H9 (cell line): ENCODE results near the gene DLX5. TPM values are rescaled to one million over a fixed set of nuclear protein-coding genes. Genes with fewer than 3 reads are reported as not detected.

ENCODE experiments used
- DNase-seq: peaks from one replicate; pipeline ENCODE4 v3.0.0-alpha.2; 2017
- H2AFZ ChIP-seq: one replicate; pipeline ENCODE4 v1.6.1; 2013; ENCODE audit warnings: mild to moderate bottlenecking, low read length, control low read depth, moderate library complexity
- H2AK5ac ChIP-seq: 2 replicates; pipeline ENCODE4 v1.6.1; 2013; ENCODE audit warnings: low read length, control low read depth, mixed read lengths; ENCODE audit not compliant: insufficient read length
- H2BK120ac ChIP-seq: one replicate; pipeline ENCODE4 v1.6.1; 2013; ENCODE audit warnings: low read depth, mild to moderate bottlenecking, low read length, control low read depth, inconsistent platforms; ENCODE audit not compliant: poor library complexity, severe bottlenecking
- H2BK12ac ChIP-seq: 2 replicates; pipeline ENCODE4 v1.6.1; 2013; ENCODE audit warnings: low read length, control low read depth, mixed read lengths, low read depth; ENCODE audit not compliant: insufficient read length
- H2BK15ac ChIP-seq: 2 replicates; pipeline ENCODE4 v1.6.1; 2013; ENCODE audit warnings: low read depth, low read length, control low read depth
- H2BK20ac ChIP-seq: one replicate; pipeline ENCODE4 v1.6.1; 2013; ENCODE audit warnings: low read depth, mild to moderate bottlenecking, low read length, control low read depth, inconsistent platforms; ENCODE audit not compliant: poor library complexity, severe bottlenecking
- H2BK5ac ChIP-seq: 2 replicates; pipeline ENCODE4 v1.6.1; 2013; ENCODE audit warnings: low read length, control low read depth, mixed read lengths; ENCODE audit not compliant: insufficient read length
- H3K14ac ChIP-seq: 2 replicates; pipeline ENCODE4 v1.6.1; 2013; ENCODE audit warnings: low read length, control low read depth; ENCODE audit not compliant: insufficient read depth
- H3K18ac ChIP-seq: 2 replicates; pipeline ENCODE4 v1.6.1; 2013; ENCODE audit warnings: low read depth, mild to moderate bottlenecking, mixed read lengths, low read length, control low read depth; ENCODE audit not compliant: insufficient read length
- H3K23ac ChIP-seq: 2 replicates; pipeline ENCODE4 v1.6.1; 2013; ENCODE audit warnings: low read length, control low read depth, mixed read lengths, low read depth; ENCODE audit not compliant: insufficient read length
- H3K23me2 ChIP-seq: 2 replicates; pipeline ENCODE4 v1.6.1; 2013; ENCODE audit warnings: low read depth, mild to moderate bottlenecking, mixed read lengths, low read length, control low read depth; ENCODE audit not compliant: insufficient read length, poor library complexity, severe bottlenecking
- H3K27ac ChIP-seq: 2 replicates; pipeline ENCODE4 v1.5.1; 2013; ENCODE audit warnings: low read length, control low read depth, mixed read lengths, low read depth; ENCODE audit not compliant: insufficient read length
- H3K27me3 ChIP-seq: 2 replicates; pipeline ENCODE4 v1.6.1; 2013; ENCODE audit warnings: low read length, control low read depth, inconsistent platforms; ENCODE audit not compliant: insufficient read depth
- H3K4ac ChIP-seq: 2 replicates; pipeline ENCODE4 v1.6.1; 2013; ENCODE audit warnings: low read depth, mild to moderate bottlenecking, control low read depth, inconsistent platforms, low read length, moderate library complexity
- H3K4me1 ChIP-seq: 2 replicates; pipeline ENCODE4 v1.6.1; 2013; ENCODE audit warnings: low read length, control low read depth, inconsistent platforms; ENCODE audit not compliant: insufficient read depth
- H3K4me2 ChIP-seq: 2 replicates; pipeline ENCODE4 v1.6.1; 2013; ENCODE audit warnings: low read length, control low read depth, mixed read lengths; ENCODE audit not compliant: insufficient read length, insufficient read depth
- H3K56ac ChIP-seq: 2 replicates; pipeline ENCODE4 v1.6.1; 2013; ENCODE audit warnings: low read depth, mild to moderate bottlenecking, mixed read lengths, low read length, control low read depth; ENCODE audit not compliant: insufficient read length
- H3K79me1 ChIP-seq: 2 replicates; pipeline ENCODE4 v1.6.1; 2013; ENCODE audit warnings: low read depth, mild to moderate bottlenecking, moderate library complexity, low read length, control low read depth, inconsistent platforms; ENCODE audit not compliant: insufficient read depth, poor library complexity, severe bottlenecking
- H3K79me2 ChIP-seq: 2 replicates; pipeline ENCODE4 v1.6.1; 2013; ENCODE audit warnings: low read length, control low read depth, inconsistent platforms; ENCODE audit not compliant: insufficient read depth
- H3K9ac ChIP-seq: 2 replicates; pipeline ENCODE4 v1.6.1; 2013; ENCODE audit warnings: low read length, control low read depth, mixed read lengths; ENCODE audit not compliant: insufficient read length; ENCODE audit errors: extremely low read depth
- H3K9me3 ChIP-seq: one replicate; pipeline ENCODE4 v1.6.1; 2013; ENCODE audit warnings: low read depth, low read length, inconsistent platforms; ENCODE audit not compliant: control insufficient read depth
- H3T11ph ChIP-seq: one replicate; pipeline ENCODE4 v1.6.1; 2013; ENCODE audit warnings: mild to moderate bottlenecking, low read length, control low read depth, inconsistent platforms
- H4K20me1 ChIP-seq: one replicate; pipeline ENCODE4 v1.6.1; 2013; ENCODE audit not compliant: control insufficient read depth, insufficient read length, insufficient read depth
- H4K5ac ChIP-seq: 2 replicates; pipeline ENCODE4 v1.6.1; 2013; ENCODE audit warnings: low read depth, mild to moderate bottlenecking, mixed read lengths, low read length, control low read depth; ENCODE audit not compliant: insufficient read length
- H4K8ac ChIP-seq: replicated peaks from 2 replicates; pipeline ENCODE4 v1.6.1; 2013; ENCODE audit warnings: low read length, control low read depth, mixed read lengths, low read depth; ENCODE audit not compliant: insufficient read length
- H4K91ac ChIP-seq: 2 replicates; pipeline ENCODE4 v1.6.1; 2013; ENCODE audit warnings: low read depth, mild to moderate bottlenecking, moderate library complexity, mixed read lengths, low read length, control low read depth; ENCODE audit not compliant: insufficient read length
- H3K27ac Mint-ChIP-seq, 3 experiments: 2 replicates in 2 of 3; 3 replicates in 1 of 3; pipeline ENCODE4 v1.8.0; 2020 to 2021; ENCODE audit warnings: mixed read lengths in 3 of 3, mild to moderate bottlenecking in 1 of 3, moderate library complexity in 1 of 3
- H3K27me3 Mint-ChIP-seq: 2 replicates; pipeline ENCODE4 v1.8.0; 2021; ENCODE audit warnings: low read depth, mild to moderate bottlenecking, moderate library complexity, mixed read lengths
- H3K36me3 Mint-ChIP-seq, 3 experiments: 2 replicates in 2 of 3; 3 replicates in 1 of 3; pipeline ENCODE4 v1.8.0; 2020 to 2021; ENCODE audit warnings: low read depth in 3 of 3, mixed read lengths in 3 of 3; ENCODE audit not compliant: insufficient read depth in 1 of 3
- H3K4me1 Mint-ChIP-seq, 2 experiments: 2 replicates each; pipeline ENCODE4 v1.8.0; 2020; ENCODE audit warnings: mixed read lengths in 2 of 2
- H3K4me3 Mint-ChIP-seq, 2 experiments: 2 replicates in 1 of 2; 3 replicates in 1 of 2; pipeline ENCODE4 v1.8.0; 2020 to 2021; ENCODE audit warnings: mild to moderate bottlenecking in 2 of 2, mixed read lengths in 2 of 2, moderate library complexity in 1 of 2
- H3K9me3 Mint-ChIP-seq, 2 experiments: 2 replicates in 1 of 2; 3 replicates in 1 of 2; pipeline ENCODE4 v1.8.0; 2020; ENCODE audit warnings: mild to moderate bottlenecking in 2 of 2, mixed read lengths in 2 of 2, moderate library complexity in 1 of 2
- CTCF ChIP-seq: fragments of 200-600 bp; sonication (generic); conservative IDR thresholded peaks from 3 replicates; pipeline ENCODE4 v1.8.0; 2021; ENCODE audit warnings: antibody characterized with exemption, mild to moderate bottlenecking
- WGBS: extraction: QIAGEN DNeasy Blood & Tissue Kit; methylation state at CpG from one replicate; pipeline ENCODE4 v1.1.7; 2013; ENCODE audit warnings: missing lambda C conversion rate, low lambda C conversion rate, mixed read lengths; ENCODE audit not compliant: insufficient read length; ENCODE audit errors: extremely low coverage; 5-methylcytosine and 5-hydroxymethylcytosine counted together
- total RNA-seq: library from RNA; stranded (reverse); gene quantifications from 2 replicates; pipeline ENCODE4 v1.2.1, GENCODE V29; 2021

DLX5 gene
- total RNA-seq, 1 experiment from 2014 or later: 0.22 TPM

GRCh38 chr7:97006816-97007582 lies 17.6 kb downstream of the DLX5 start:
- Mint-ChIP-seq H3K27ac (no peak overlapping the region; a peak in 1 of 7 replicates), H3K4me3 (peak overlapping the region; percentile 54 to 80), H3K27me3 (peaks cover 98% of the 10 kb centered on the region), H3K4me1 (peaks cover 26 to 46% of the 10 kb centered on the region in 2 experiments), H3K9me3 (peaks cover 6 to 13% of the 10 kb centered on the region in 2 experiments; a peak in 4 of 5 replicates), H3K36me3 (no peaks in the 10 kb centered on the region)
- Histone ChIP-seq H2BK20ac (no peak overlapping the region), H2AFZ (no peak overlapping the region), H3K9me3 (no peaks in the 10 kb centered on the region), H3K23me2 (peaks cover 9% of the 10 kb centered on the region), H3K23ac (no peak overlapping the region), H4K91ac (no peak overlapping the region), H4K8ac (no peak overlapping the region), H3K27me3 (peaks cover 87% of the 10 kb centered on the region), H3K27ac (no peak overlapping the region), H2BK5ac (no peak overlapping the region), H3K4ac (no peak overlapping the region), H4K20me1 (peaks cover 5% of the 10 kb centered on the region), H2BK120ac (no peak overlapping the region), H3K14ac (no peak overlapping the region; the same call in 1 of the 2 replicates), H3K9ac (no peak overlapping the region), H2BK12ac (no peak overlapping the region), H3K18ac (no peak overlapping the region), H3K79me1 (no peaks in the 10 kb centered on the region), H3K4me1 (no peaks in the 10 kb centered on the region; the same call in 1 of the 2 replicates), H3K56ac (no peak overlapping the region), H4K5ac (no peak overlapping the region), H3K4me2 (peak overlapping the region; percentile 63), H3T11ph (no peak overlapping the region), H2AK5ac (no peak overlapping the region), H2BK15ac (no peak overlapping the region), H3K79me2 (no peaks in the 10 kb centered on the region)
- peak; percentile 43 for DNase-seq
- WGBS: no CpG with 5 or more reads among the region's 39 CpGs
- no peak for TF ChIP-seq CTCF
